Amygdala (tissue), 56 donors: Measurements from ENCODE around the gene ZNF426.
"Not testable (repeated sequence)": the region's sequence is repeated elsewhere in the genome, so short reads cannot be mapped to it uniquely, and the experiment has no call there.

Experiments
- DNase-seq, 56 donors: peaks; one replicate each; lab custom pipeline; 2025; lab: John Stamatoyannopoulos, UW

ZNF426 gene

GRCh38 chr19:9538183-9539058 is at the start of gene ZNF426:
Gene ZNF426 (minus strand): TSS chr19:9538645. CDS start chr19:9536232, 2,413 bp downstream.
- DNase-seq, result peak; percentile 14 to 89 (median 70)

GRCh38 chr19:9586764-9587163 is 48.3 kb upstream of the ZNF426 start:
- peak in 39 of 56 donors; percentile 0 to 57 (median 9) for DNase-seq

- DNase-seq, result peak; percentile 31 to 90 (median 74)
Observed at GRCh38 chr19:9584073-9584833, 45.8 kb upstream of the ZNF426 start, which contains the start of gene ZNF121. Gene ZNF121 (minus strand): TSS chr19:9584504. CDS start chr19:9568097, 16,407 bp downstream.

GRCh38 chr19:9582081-9582725 is 43.8 kb upstream of the ZNF426 start:
- DNase-seq, result not testable (repeated sequence)

- no peak for DNase-seq
Observed at GRCh38 chr19:9580728-9581127, 42.3 kb upstream of the ZNF426 start.

- DNase-seq, result no peak
Observed at GRCh38 chr19:9570255-9570654, 31.8 kb upstream of the ZNF426 start.

- no peak for DNase-seq
Observed at GRCh38 chr19:9566729-9567128, 28.3 kb upstream of the ZNF426 start.

GRCh38 chr19:9565900-9566705 is 27.7 kb upstream of the ZNF426 start:
- DNase-seq, result no peak

- no peak for DNase-seq
Observed at GRCh38 chr19:9552536-9553274, 14.3 kb upstream of the ZNF426 start.

GRCh38 chr19:9547870-9548269 is 9.4 kb upstream of the ZNF426 start:
- DNase-seq, result no peak

GRCh38 chr19:9541281-9541680 is 2.8 kb upstream of the ZNF426 start:
- DNase-seq, result not testable (repeated sequence)

- DNase-seq, result peak in 1 of 56 donors; percentile 0
Observed at GRCh38 chr19:9539921-9540320, 1.5 kb upstream of the ZNF426 start.

GRCh38 chr19:9539201-9539600 is 756 bp upstream of the ZNF426 start:
- DNase-seq, result not testable (repeated sequence)

- DNase-seq, result no peak
Observed at GRCh38 chr19:9535934-9536333, 2.5 kb downstream of the ZNF426 start.

- no peak for DNase-seq
Observed at GRCh38 chr19:9531933-9532332, 6.5 kb downstream of the ZNF426 start.

- DNase-seq, result no peak
Observed at GRCh38 chr19:9528757-9529336, 9.6 kb downstream of the ZNF426 start.

- DNase-seq, result no peak
Observed at GRCh38 chr19:9523885-9524474, 14.5 kb downstream of the ZNF426 start.

GRCh38 chr19:9507285-9507684 is 31.2 kb downstream of the ZNF426 start:
- no peak for DNase-seq

GRCh38 chr19:9500796-9501195 is 37.6 kb downstream of the ZNF426 start:
- no peak for DNase-seq
